ENCODE results near the gene ALKBH1. TPM values are rescaled to one million over a fixed set of nuclear protein-coding genes. Genes with fewer than 3 reads are reported as not detected.
A peak's percentile ranks its signal among the peaks of the same experiment; 100 is the strongest.

Gene ALKBH1
- total RNA-seq, 1 donor, result 7.6 TPM

DNA sequence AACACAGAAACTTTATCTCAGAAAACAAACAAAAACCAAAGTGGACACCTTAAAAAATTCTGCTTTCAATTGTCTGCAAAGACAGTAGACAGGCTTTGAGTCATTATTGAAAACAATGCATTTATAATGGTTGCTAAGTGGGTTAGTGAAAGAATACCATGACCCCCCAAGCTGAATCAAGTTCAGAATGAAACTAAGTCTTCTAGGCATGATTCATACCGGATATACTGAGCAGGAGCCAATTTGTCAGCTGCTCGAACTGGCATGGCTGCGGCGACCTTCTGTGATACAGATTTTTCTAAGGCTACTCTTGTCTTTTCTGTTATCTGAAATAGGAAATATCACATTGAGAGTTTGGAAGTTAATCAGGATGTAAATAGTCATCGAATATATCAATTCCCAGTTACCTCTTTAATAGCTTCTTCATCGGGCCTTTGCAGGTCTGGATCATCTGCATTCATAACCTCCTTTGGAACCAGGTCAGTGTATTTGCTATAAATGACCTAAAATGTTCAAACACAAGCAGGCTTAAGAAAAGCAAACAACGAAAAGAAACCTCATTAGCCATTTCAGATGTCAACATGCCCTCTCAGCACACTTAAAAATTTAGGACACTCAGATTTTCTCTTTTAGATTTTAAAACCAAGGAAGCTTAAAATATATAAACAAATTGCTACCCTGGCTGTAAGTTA is 30.9 kb upstream of the ALKBH1 start:
- TF ChIP-seq, protein P1, sequence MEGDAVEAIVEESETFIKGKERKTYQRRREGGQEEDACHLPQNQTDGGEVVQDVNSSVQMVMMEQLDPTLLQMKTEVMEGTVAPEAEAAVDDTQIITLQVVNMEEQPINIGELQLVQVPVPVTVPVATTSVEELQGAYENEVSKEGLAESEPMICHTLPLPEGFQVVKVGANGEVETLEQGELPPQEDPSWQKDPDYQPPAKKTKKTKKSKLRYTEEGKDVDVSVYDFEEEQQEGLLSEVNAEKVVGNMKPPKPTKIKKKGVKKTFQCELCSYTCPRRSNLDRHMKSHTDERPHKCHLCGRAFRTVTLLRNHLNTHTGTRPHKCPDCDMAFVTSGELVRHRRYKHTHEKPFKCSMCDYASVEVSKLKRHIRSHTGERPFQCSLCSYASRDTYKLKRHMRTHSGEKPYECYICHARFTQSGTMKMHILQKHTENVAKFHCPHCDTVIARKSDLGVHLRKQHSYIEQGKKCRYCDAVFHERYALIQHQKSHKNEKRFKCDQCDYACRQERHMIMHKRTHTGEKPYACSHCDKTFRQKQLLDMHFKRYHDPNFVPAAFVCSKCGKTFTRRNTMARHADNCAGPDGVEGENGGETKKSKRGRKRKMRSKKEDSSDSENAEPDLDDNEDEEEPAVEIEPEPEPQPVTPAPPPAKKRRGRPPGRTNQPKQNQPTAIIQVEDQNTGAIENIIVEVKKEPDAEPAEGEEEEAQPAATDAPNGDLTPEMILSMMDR (IDR thresholded peaks at IDR 0.05; ENCODE audit: insufficient read depth, low read length), result no peak
- H3K4me3 ChIP-seq (ENCODE audit: low read depth, low read length), result no peak overlapping the region
- peak; percentile 73 for DNase-seq (ENCODE audit: low read depth)

GRCh38 chr14:77730976-77731497 is 23.2 kb upstream of the ALKBH1 start:
- TF ChIP-seq, protein P1 (IDR thresholded peaks at IDR 0.05; ENCODE audit: insufficient read depth, low read length), result no peak
- no peak overlapping the region for H3K4me3 ChIP-seq (ENCODE audit: low read depth, low read length)
- no peak for DNase-seq (ENCODE audit: low read depth)

DNA sequence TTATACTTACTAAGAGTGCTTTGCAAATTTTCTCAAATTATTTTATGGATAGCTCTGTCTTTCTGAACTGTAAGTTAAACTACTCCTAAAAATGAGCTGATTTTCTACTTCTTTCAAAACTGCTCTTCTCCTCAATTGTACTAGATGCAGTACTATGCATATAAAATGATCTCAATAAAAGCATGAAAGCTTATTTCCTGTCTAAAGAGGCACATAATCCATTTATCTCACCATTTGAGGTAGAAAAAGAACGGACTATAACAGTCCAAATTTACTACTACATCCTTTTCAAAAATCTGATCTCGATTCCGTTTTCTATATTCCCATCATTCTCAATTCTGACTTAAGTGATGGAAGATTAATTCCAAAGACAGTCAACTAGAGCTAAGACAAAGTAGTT is 14.5 kb upstream of the ALKBH1 start:
- no peak for DNase-seq (ENCODE audit: low read depth)
- TF ChIP-seq, protein P1 (IDR thresholded peaks at IDR 0.05; ENCODE audit: insufficient read depth, low read length), result no peak
- H3K4me3 ChIP-seq (ENCODE audit: low read depth, low read length), result no peak overlapping the region

GRCh38 chr14:77721437-77721836 is 13.6 kb upstream of the ALKBH1 start:
- TF ChIP-seq, protein P1 (IDR thresholded peaks at IDR 0.05; ENCODE audit: insufficient read depth, low read length), result no peak
- H3K4me3 ChIP-seq (ENCODE audit: low read depth, low read length), result no peak overlapping the region
- DNase-seq (ENCODE audit: low read depth), result no peak

GRCh38 chr14:77717608-77718305 is 9.9 kb upstream of the ALKBH1 start:
- H3K4me3 ChIP-seq (ENCODE audit: low read depth, low read length), result no peak overlapping the region
- DNase-seq (ENCODE audit: low read depth), result no peak
- TF ChIP-seq, protein P1 (IDR thresholded peaks at IDR 0.05; ENCODE audit: insufficient read depth, low read length), result no peak

DNA sequence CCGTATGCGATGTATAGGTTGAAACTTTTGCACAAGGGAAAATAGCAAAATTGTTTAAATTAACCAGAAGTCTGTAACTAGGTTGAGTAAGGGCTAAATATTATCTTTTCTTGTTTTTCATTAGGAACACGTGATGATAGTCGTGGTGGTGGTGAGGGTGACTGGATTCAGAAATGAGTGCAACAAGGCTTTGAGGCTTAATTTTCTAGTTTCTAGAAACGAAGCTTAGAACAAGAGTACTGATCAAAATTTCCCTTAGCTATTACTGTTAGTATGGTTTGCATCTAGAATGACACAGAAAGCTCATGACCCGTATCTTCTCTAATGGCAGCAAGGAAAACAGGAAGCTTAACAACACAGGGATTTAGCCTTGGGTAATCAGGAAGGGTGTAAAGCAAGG is 7.1 kb upstream of the ALKBH1 start:
- H3K4me3 ChIP-seq (ENCODE audit: low read depth, low read length), result no peak overlapping the region
- TF ChIP-seq, protein P1 (IDR thresholded peaks at IDR 0.05; ENCODE audit: insufficient read depth, low read length), result no peak
- DNase-seq (ENCODE audit: low read depth), result no peak
